GM23338 (cell line): ENCODE results near the gene TRIM63.

Experiments
- CTCF ChIP-seq, 2 experiments: fragments of 200-600 bp in 1 of 2; sonication (generic) in 1 of 2; conservative IDR thresholded peaks; 2 replicates each; pipeline versions ENCODE4 v1.5.1 to v1.6.1; 2016 to 2017; ENCODE audit warnings: antibody characterized with exemption in 2 of 2, low read depth in 2 of 2, mild to moderate bottlenecking in 2 of 2, moderate library complexity in 1 of 2
- JUNB ChIP-seq: IDR thresholded peaks from one replicate; pipeline ENCODE4 v1.6.1; 2016; ENCODE audit warnings: antibody characterized with exemption; ENCODE audit not compliant: unreplicated experiment
- POLR2AphosphoS5 ChIP-seq: IDR thresholded peaks from 2 replicates; pipeline ENCODE4 v1.6.1; 2016; ENCODE audit warnings: antibody characterized with exemption, low read depth

- TF ChIP-seq POLR2AphosphoS5 (no peak), CTCF (conservative IDR thresholded peaks at IDR 0.05; ENCODE audit: low read depth in 2 of 2) (no peak), JUNB (no peak)
Observed at GRCh38 chr1:26028490-26028980, 38.9 kb downstream of the TRIM63 start.
